HepG2 (cell line): ENCODE data around the gene SLC5A5. TPM values are rescaled to one million over a fixed set of nuclear protein-coding genes. Genes with fewer than 3 reads are reported as not detected.

Source experiments
- CSRNP1 ChIP-seq: sonication (generic); formaldehyde crosslinking; IDR thresholded peaks from 2 replicates; pipeline ENCODE4 v1.8.1; 2023; ENCODE audit warnings: mild to moderate bottlenecking, missing genetic modification reagents
- ELF3 ChIP-seq: IDR thresholded peaks from 2 replicates; pipeline ENCODE4 v1.6.1; 2016; ENCODE audit warnings: missing genetic modification reagents, missing compliant biosample characterization
- KLF15 ChIP-seq: sonication (generic); formaldehyde crosslinking; IDR thresholded peaks from 2 replicates; pipeline ENCODE4 v1.8.1; 2023; ENCODE audit warnings: borderline replicate concordance, mild to moderate bottlenecking, inconsistent platforms, missing genetic modification reagents, mixed read lengths
- KLF6 ChIP-seq: IDR thresholded peaks from 2 replicates; pipeline ENCODE4 v1.8.0; 2016; ENCODE audit warnings: missing biosample characterization, missing genetic modification reagents
- MIXL1 ChIP-seq: IDR thresholded peaks from 2 replicates; pipeline ENCODE4 v1.6.1; 2016
- PAXIP1 ChIP-seq: sonication (generic); formaldehyde crosslinking; conservative IDR thresholded peaks from 2 replicates; pipeline ENCODE4 v1.4.0; 2020; ENCODE audit warnings: mild to moderate bottlenecking, missing genetic modification reagents, moderate library complexity
- SMAD3 ChIP-seq: sonication (generic); formaldehyde crosslinking; IDR thresholded peaks from 2 replicates; pipeline ENCODE4 v1.4.0; 2020; ENCODE audit warnings: missing genetic modification reagents
- TOPORS ChIP-seq: sonication (generic); formaldehyde crosslinking; IDR thresholded peaks from 2 replicates; pipeline ENCODE4 v1.8.0; 2023; ENCODE audit warnings: mild to moderate bottlenecking, missing genetic modification reagents
- WIZ ChIP-seq: sonication (generic); formaldehyde crosslinking; IDR thresholded peaks from 2 replicates; pipeline ENCODE4 v1.5.1; 2020; ENCODE audit warnings: mild to moderate bottlenecking, missing genetic modification reagents
- ZBTB37 ChIP-seq: sonication (generic); formaldehyde crosslinking; IDR thresholded peaks from 2 replicates; pipeline ENCODE4 v1.4.0; 2020; ENCODE audit warnings: mild to moderate bottlenecking, missing genetic modification reagents
- ZFP37 ChIP-seq: sonication (generic); formaldehyde crosslinking; IDR thresholded peaks from 2 replicates; pipeline ENCODE4 v1.4.0; 2020; ENCODE audit warnings: missing genetic modification reagents, borderline replicate concordance
- ZFP90 ChIP-seq: sonication (generic); formaldehyde crosslinking; IDR thresholded peaks from 2 replicates; pipeline ENCODE4 v1.8.0; 2022; ENCODE audit warnings: missing genetic modification reagents, mild to moderate bottlenecking, inconsistent platforms, borderline replicate concordance
- ZMAT3 ChIP-seq: sonication (generic); formaldehyde crosslinking; conservative IDR thresholded peaks from 2 replicates; pipeline ENCODE4 v1.7.0; 2021; ENCODE audit warnings: missing genetic modification reagents
- polyA plus RNA-seq, 8 experiments: library from polyadenylated mRNA; depleted of rRNA in 3 of 8; stranded (reverse) in 7 of 8; unstranded in 1 of 8; fragments of >200 nt; fragmentation: Illumina TruSeq in 4 of 8; extraction: Trizol in 4 of 8; gene quantifications; 2 replicates each; pipeline versions ENCODE4 v1.2.1 to v1.2.3, GENCODE V29; 2011 to 2016; ENCODE audit warnings: low read depth in 4 of 8, missing spikeins in 1 of 8, mixed read lengths in 1 of 8; ENCODE audit not compliant: insufficient read depth in 1 of 8
- total RNA-seq, 5 experiments: library from RNA; depleted of rRNA; stranded (reverse); fragments of >200 nt; fragmentation: Illumina TruSeq; extraction: Trizol; gene quantifications; 2 replicates each; pipeline ENCODE4 v1.2.3, GENCODE V29; 2016; ENCODE audit warnings: low read depth in 1 of 5
- TF ChIP-seq, protein P1 (sequence below): sonication (generic); formaldehyde crosslinking; IDR thresholded peaks from 2 replicates; pipeline ENCODE4 v1.4.0; 2020; ENCODE audit warnings: missing genetic modification reagents
- TF ChIP-seq, protein P2 (sequence below): sonication (generic); formaldehyde crosslinking; IDR thresholded peaks from 2 replicates; pipeline ENCODE4 v1.9.0; 2021; ENCODE audit warnings: mild to moderate bottlenecking, missing genetic modification reagents

The SLC5A5 gene
- total and polyA plus RNA-seq, 2 of the 13 experiments (the other 11 are each of a cell fraction or from before 2014, with no cell fraction given) = not detected

DNA sequence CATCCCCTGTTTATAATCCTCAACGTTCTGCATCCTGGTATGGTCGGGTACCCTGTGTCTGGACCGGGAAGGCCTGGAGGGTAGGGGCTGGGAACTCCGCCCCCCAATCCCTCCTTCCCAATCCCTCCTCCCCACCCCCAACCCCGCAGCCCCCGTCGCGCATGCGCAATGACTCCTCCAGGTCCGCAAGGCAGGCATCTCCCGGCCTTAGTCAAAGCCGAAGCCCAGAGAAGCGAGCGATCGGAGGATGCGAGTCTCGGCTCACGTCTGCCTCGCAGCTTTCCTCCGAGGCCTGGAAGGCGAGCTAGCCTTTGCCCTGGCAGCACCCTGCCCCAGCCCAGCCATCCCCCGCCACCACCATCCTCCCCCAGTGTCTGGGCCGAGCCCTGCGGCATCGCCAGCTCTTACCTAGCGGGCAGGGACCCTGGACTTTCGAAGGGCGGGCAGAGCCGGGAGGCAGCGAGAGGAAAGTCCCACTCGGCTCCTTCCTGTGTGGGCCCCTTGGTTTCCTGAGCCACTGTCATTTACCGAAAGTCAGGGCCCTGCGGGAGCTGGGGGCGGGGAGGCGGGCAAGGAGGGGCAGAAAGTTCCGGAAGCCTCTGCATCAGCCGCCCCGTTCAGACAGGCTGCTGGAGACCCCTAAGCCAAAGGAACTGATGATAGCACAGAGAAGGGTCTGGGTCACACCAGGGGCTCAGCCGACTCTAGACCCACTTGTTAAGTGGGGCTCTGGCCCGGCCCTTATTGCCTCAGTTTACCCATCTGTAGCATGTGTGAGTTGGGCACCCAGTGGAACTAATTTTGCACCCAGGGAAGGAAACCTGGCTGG, 24.0 kb upstream of the SLC5A5 start, which contains the start of gene JAK3 (continued):
- peak; percentile 85 for TF ChIP-seq PAXIP1
- TF ChIP-seq ZFP90 = no peak
- TF ChIP-seq ELF3 (CRISPR knock-in tag) = peak; percentile 56; the same call in 1 of the 2 replicates
- TF ChIP-seq KLF6 (CRISPR knock-in tag) = no peak
- TF ChIP-seq, protein P1, sequence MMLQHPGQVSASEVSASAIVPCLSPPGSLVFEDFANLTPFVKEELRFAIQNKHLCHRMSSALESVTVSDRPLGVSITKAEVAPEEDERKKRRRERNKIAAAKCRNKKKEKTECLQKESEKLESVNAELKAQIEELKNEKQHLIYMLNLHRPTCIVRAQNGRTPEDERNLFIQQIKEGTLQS = no peak
- no peak for TF ChIP-seq MIXL1 (CRISPR knock-in tag)
- TF ChIP-seq, protein P2, sequence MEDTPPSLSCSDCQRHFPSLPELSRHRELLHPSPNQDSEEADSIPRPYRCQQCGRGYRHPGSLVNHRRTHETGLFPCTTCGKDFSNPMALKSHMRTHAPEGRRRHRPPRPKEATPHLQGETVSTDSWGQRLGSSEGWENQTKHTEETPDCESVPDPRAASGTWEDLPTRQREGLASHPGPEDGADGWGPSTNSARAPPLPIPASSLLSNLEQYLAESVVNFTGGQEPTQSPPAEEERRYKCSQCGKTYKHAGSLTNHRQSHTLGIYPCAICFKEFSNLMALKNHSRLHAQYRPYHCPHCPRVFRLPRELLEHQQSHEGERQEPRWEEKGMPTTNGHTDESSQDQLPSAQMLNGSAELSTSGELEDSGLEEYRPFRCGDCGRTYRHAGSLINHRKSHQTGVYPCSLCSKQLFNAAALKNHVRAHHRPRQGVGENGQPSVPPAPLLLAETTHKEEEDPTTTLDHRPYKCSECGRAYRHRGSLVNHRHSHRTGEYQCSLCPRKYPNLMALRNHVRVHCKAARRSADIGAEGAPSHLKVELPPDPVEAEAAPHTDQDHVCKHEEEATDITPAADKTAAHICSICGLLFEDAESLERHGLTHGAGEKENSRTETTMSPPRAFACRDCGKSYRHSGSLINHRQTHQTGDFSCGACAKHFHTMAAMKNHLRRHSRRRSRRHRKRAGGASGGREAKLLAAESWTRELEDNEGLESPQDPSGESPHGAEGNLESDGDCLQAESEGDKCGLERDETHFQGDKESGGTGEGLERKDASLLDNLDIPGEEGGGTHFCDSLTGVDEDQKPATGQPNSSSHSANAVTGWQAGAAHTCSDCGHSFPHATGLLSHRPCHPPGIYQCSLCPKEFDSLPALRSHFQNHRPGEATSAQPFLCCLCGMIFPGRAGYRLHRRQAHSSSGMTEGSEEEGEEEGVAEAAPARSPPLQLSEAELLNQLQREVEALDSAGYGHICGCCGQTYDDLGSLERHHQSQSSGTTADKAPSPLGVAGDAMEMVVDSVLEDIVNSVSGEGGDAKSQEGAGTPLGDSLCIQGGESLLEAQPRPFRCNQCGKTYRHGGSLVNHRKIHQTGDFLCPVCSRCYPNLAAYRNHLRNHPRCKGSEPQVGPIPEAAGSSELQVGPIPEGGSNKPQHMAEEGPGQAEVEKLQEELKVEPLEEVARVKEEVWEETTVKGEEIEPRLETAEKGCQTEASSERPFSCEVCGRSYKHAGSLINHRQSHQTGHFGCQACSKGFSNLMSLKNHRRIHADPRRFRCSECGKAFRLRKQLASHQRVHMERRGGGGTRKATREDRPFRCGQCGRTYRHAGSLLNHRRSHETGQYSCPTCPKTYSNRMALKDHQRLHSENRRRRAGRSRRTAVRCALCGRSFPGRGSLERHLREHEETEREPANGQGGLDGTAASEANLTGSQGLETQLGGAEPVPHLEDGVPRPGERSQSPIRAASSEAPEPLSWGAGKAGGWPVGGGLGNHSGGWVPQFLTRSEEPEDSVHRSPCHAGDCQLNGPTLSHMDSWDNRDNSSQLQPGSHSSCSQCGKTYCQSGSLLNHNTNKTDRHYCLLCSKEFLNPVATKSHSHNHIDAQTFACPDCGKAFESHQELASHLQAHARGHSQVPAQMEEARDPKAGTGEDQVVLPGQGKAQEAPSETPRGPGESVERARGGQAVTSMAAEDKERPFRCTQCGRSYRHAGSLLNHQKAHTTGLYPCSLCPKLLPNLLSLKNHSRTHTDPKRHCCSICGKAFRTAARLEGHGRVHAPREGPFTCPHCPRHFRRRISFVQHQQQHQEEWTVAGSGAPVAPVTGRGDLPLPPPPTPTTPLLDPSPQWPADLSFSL (CRISPR knock-in tag) = no peak
- peak; percentile 70; the same call in 1 of the 2 replicates for TF ChIP-seq ZMAT3 (CRISPR knock-in tag)
- no peak for TF ChIP-seq ZBTB37 (CRISPR knock-in tag)
- TF ChIP-seq WIZ (CRISPR knock-in tag) = no peak
- TF ChIP-seq KLF15 (CRISPR knock-in tag) = no peak
- TF ChIP-seq TOPORS = no peak
- TF ChIP-seq ZFP37 (CRISPR knock-in tag) = no peak; the same call in 1 of the 2 replicates
- TF ChIP-seq CSRNP1 = no peak
- TF ChIP-seq SMAD3 = no peak
